ENCODE results near the gene RRP1B.
"Not testable (repeated sequence)": the region's sequence is repeated elsewhere in the genome, so short reads cannot be mapped to it uniquely, and the experiment has no call there.

RRP1B gene

DNA sequence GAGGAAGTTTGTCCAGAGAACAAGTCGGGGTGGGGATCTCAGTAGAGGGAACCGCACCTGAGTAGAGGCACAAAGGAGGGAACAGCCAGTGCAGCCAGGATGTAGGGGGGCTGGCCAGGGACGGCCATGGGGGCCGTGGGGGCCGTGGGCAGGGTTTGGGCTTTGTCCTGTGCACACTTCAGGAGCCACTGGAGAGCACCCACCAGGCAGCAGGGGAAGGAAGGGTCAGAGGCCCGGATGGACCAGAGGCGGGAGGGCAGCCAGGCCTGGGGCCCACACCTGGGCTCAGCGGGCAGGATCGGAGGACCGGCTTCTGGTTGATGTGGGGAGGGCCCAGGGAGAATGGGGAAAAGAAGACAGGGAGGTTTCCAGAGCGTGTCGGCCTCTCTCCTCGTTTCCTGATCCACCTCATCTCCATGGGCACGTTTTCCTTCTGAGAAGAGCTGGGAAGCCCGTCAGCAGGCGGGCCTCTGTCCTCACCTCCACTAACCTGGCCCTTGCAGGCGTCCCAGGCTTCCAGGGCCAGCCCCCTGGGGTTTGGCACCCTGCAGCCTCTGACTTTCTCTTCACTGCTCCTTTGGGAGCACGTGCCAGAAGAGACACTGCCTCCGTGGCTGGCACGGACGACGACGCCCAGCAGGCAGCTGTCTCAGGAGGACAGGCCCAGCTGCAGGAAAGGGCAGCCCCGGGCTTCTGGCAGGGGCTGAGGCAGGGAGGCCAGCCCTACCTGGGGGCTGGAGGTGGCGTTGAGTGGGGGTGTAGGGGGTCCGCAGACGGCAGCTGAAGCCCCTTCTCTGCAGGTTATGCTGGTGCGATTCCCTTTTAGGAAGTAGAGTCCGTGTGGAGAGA lies 42.8 kb downstream of the RRP1B start:
- no peak for DNase-seq

DNA sequence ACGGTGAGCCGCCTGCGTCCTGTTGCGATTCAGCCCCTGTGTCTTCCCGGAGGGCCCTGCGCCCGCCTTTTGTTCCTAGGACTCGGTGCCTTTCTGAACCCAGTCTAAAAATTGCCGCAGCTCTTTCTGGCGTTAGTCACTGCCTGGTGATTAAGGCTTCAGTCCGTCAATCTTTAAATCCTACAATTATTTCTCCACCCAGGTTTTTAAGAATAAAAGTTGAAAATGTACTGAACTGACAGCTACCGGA lies 43.4 kb downstream of the RRP1B start:
- no peak for DNase-seq

GRCh38 chr21:43703035-43703880 lies 43.9 kb downstream of the RRP1B start:
- no peak for DNase-seq

GRCh38 chr21:43707462-43707861 lies 48.1 kb downstream of the RRP1B start:
- DNase-seq: no peak

GRCh38 chr21:43708745-43709381 lies 49.5 kb downstream of the RRP1B start:
- no peak for DNase-seq

DNA sequence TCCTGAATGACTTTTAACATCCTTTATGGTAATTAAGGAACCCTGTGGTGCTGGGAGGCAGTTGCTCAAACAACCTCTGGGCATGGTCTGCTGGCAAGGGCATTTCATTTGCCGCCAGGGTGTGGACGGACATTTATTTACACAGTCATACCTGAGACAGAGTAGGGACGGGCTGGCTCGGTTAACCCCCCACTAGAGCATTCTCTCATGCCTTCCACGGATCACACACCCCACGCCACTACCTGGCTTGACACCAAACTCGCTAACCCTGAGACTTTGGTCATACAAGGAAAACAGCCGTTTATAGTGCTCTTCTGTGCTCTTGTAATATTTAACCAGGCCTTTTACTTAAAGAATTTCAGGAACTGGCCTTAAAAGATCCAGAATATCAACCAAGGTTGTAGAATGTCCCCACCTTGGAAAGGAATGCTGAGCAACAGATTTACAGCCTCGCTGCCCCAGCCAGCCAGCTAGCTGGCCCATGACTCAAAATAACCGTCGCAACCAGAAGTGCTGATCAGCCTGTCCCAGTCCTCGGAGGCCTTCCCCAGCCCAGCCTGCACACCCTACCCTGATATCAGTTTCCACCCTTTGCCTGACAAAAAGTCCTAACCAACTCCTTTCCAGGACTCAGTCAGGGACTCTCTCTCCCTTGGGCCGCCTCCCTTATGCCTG lies 53.0 kb downstream of the RRP1B start:
- DNase-seq: no peak

GRCh38 chr21:43713123-43713522 lies 53.8 kb downstream of the RRP1B start:
- DNase-seq: not testable (repeated sequence)

- DNase-seq: no peak
Observed at GRCh38 chr21:43716376-43717165, 57.2 kb downstream of the RRP1B start.

GRCh38 chr21:43717166-43717853 lies 58.0 kb downstream of the RRP1B start:
- no peak for DNase-seq

DNA sequence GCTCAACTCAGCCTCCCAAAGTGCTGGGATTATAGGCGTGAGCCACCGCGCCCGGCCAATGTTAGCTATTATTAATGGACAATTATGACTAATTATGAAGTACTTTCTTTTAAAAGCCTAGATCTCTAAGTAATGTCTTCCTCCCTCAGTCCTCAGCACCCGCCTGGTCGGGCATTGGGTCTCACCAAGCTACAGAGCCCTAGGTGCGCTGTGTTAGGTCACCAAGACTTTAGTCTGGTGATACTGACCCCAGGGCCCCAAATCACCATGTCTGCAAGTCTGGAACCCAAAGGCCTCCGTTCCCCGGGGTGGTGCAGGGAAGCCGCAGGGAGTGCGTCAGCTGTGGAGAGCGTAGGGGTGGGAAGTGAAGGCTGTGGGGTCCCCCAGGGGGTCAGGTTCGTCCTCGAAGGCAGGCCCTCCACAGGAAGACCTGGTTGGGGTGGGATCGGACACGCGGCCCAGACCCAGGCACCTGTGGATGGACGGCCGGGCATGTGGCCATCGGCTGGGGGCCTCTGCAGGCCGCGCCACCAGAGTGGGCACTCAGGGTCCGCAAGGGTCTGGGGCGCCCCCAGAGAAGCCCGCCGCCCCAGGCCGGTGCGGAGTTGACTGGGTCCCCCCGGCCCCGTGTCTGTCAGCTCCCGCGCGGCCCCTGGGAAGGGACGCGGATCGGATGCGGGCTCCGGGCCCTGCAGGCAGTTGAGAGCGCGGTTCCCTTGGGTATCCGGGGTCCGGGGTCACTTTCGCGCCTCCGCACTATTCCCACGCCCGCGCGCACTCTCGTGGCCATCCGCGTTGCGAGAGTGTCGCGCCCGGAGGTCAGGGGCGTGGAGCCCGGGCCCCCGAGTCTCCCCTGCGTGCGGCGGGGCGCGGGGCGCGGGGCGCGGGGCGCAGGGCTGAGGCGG lies 58.9 kb downstream of the RRP1B start:
- no peak for DNase-seq

DNA sequence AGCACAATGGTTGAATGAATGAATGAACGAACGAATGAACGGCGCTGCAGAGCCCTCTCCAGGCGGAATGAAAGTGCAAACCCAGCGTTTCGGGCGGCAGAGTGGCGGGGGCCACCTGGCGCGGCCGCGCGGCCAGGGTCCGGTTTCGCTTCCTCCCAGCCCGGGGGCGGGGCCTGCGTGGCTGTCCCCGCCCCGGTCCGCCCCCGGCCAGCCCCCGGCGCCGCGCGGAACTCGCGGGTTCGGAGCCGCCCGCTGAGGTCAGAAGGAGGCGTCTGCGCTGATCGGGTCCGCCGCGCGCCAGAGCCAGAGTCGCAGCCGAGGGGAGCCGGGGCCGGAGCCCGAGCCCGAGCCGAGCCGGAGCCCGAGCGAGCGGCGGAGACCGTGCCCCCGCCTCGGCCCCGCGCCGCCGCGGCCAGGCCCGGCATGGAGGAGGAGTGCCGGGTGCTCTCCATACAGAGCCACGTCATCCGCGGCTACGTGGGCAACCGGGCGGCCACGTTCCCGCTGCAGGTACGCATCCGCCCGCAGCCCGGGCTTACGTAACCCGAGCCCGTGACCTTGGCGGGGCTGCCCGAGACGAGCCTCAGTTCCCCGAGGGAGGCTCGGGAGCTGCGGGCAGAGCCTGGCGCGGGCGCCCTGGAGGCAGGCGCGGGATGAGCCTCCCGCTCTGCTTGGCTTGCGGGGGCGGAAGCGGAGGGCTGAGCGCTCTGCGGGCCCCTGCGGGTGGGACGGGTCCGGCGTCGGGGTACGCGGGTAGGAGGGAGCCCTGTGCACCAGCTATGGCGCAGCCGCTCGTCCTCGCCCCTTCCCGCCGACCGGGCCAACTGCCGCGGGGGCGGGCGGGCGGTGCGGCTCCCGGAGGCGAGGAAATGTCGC lies 59.8 kb downstream of the RRP1B start, which contains the start of gene PDXK:
Gene PDXK (plus strand): TSS at position 258 of the 876 bp plus-strand sequence. CDS start 166 bp downstream, at position 424.
- peak; percentile 88 to 93 for DNase-seq

GRCh38 chr21:43719748-43720538 lies 60.6 kb downstream of the RRP1B start:
- peak in 1 of 2 donors; percentile 69 for DNase-seq

- peak in 1 of 2 donors; percentile 39 for DNase-seq
Observed at GRCh38 chr21:43720539-43721166, 61.3 kb downstream of the RRP1B start.

DNA sequence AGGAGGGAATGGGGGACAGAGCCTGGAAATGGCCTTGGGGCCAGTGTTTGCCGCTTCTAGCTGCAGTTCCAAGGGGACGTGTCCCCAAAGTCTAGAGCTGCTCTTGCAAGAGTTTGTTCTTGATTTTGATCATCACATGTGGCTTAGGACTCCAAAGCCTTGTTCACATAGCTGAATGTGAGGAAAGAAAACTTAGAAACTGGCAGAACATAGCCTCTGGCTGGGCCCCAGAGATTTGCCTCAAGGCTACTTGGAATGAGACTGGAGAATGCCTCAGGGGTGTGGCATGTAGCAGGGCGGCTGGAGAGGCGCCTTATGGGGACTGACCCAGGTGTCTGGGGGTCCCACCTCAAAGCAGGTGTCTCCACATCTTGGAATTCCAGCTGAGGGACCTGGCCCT lies 61.8 kb downstream of the RRP1B start:
- no peak for DNase-seq

DNA sequence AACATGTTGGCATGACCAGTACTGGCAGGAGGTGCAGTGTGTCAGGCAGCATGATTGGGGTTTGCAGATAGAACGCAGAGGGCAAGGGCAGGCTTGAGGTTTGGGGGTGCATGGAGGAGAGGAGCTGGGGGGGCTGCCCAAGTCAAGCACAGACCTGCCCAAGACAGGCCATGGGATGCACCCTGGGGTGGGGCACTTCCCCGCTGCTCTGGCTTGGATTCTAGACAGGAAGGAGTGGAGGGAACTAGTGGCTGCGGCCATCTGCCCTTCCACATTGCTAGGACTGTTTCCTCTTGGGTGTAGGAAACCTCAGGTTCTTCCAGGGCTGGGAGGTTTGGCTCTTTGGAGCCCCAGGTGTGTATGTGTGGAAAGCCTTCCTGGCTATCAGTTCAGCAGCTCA lies 62.6 kb downstream of the RRP1B start:
- no peak for DNase-seq

DNA sequence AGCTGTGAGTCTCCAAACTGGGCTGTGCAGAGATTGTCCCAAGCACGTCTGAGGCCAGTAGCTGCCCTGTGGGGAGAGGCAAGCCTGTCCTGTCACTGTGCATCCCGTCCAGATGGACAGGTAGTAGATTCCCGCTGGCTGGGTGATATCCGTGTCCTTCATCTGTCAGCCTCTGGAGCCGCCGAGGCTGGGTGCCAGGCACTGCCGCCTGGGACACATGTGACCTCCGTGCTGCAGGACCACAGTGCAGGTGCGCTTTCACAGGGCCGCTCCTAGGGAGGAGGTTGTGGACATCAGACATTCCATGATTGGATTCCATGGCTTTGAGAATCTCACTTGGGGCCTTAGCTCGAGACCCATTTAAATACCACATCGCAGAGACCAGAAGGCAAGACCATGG lies 64.3 kb downstream of the RRP1B start:
- no peak for DNase-seq

DNA sequence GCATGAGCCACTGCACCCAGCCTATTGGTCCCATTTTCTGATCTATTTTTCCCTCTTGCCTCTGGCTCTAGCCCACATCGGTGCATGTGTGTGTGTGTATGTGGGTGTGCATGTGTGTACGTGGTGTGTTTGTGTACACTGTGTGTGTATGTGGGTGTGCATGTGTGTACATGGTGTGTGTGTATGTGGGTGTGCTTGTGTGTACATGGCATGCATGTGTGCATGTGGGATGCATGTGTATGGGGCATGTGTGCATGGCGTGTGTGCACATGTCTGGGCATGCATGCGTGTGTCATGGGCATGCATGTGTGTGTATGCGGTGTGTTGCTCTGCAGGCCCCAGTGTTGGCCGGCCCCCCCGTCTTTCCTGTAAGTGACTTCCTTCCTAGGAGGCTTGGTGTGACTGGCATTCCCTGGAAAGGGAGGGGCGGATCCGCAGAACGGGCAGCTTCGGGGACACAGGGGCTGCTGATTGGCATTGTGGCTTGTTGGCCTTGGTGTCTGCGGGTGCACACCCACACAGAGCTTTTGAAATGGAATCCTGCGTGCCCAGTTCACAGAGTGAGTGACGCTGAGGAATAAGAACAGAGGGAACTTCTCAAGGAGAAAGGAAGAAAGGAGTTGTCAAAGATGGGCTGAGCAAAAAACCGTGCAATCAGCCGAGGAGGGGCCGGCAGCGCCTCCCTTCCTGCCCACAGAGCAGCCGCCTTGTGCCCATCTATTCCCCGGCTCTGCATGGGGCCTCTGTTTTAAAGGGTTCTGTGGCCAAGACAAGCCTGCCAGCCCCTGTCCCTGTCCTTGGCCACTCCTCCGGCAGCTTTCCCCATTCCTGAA lies 67.5 kb downstream of the RRP1B start:
- DNase-seq: peak in 1 of 2 donors; percentile 41
